Trophoblast cell (in vitro differentiated cells and primary cell): ENCODE results near the gene SLC2A4. TPM values are rescaled to one million over a fixed set of nuclear protein-coding genes. Genes with fewer than 3 reads are reported as not detected.

Source experiments
- DNase-seq, 2 donors: peaks; one replicate each; pipeline ENCODE4 v3.0.0-alpha.2; 2016
- H2AFZ ChIP-seq: 2 replicates; pipeline ENCODE4 v1.6.1; 2013; ENCODE audit warnings: low read length, moderate library complexity, mild to moderate bottlenecking; ENCODE audit not compliant: insufficient read depth, poor library complexity
- H2AK5ac ChIP-seq: 2 replicates; pipeline ENCODE4 v1.6.1; 2013; ENCODE audit warnings: mild to moderate bottlenecking, low read length
- H2BK120ac ChIP-seq: 2 replicates; pipeline ENCODE4 v1.6.1; 2013; ENCODE audit warnings: low read length, mild to moderate bottlenecking, moderate library complexity; ENCODE audit not compliant: insufficient read depth, poor library complexity
- H2BK12ac ChIP-seq: 2 replicates; pipeline ENCODE4 v1.6.1; 2013; ENCODE audit warnings: mild to moderate bottlenecking, low read length, moderate library complexity
- H2BK5ac ChIP-seq: 2 replicates; pipeline ENCODE4 v1.6.1; 2013; ENCODE audit warnings: low read length, low read depth, moderate library complexity, mild to moderate bottlenecking; ENCODE audit not compliant: poor library complexity
- H3K14ac ChIP-seq: 2 replicates; pipeline ENCODE4 v1.6.1; 2013; ENCODE audit warnings: mild to moderate bottlenecking, low read length
- H3K18ac ChIP-seq: 2 replicates; pipeline ENCODE4 v1.6.1; 2013; ENCODE audit warnings: mild to moderate bottlenecking, low read length
- H3K23ac ChIP-seq: 2 replicates; pipeline ENCODE4 v1.6.1; 2013; ENCODE audit warnings: low read length
- H3K27ac ChIP-seq: 2 replicates; pipeline ENCODE4 v1.5.1; 2013; ENCODE audit warnings: low read depth, mild to moderate bottlenecking, inconsistent platforms, low read length, moderate library complexity
- H3K27me3 ChIP-seq: 2 replicates; pipeline ENCODE4 v1.6.1; 2013; ENCODE audit warnings: inconsistent platforms, mild to moderate bottlenecking, low read length, moderate library complexity; ENCODE audit not compliant: insufficient read depth
- H3K36me3 ChIP-seq, 2 experiments: 1 replicate in 1 of 2; 2 replicates in 1 of 2; pipeline ENCODE4 v1.6.1; 2013; ENCODE audit warnings: low read length in 2 of 2, mild to moderate bottlenecking in 2 of 2, moderate library complexity in 1 of 2; ENCODE audit not compliant: insufficient read depth in 2 of 2, control insufficient read depth in 1 of 2
- H3K4ac ChIP-seq: 2 replicates; pipeline ENCODE4 v1.6.1; 2013; ENCODE audit warnings: low read depth, mild to moderate bottlenecking, low read length, moderate library complexity
- H3K4me1 ChIP-seq, 2 experiments: 1 replicate in 1 of 2; 2 replicates in 1 of 2; pipeline ENCODE4 v1.6.1; 2013; ENCODE audit warnings: low read length in 2 of 2, mild to moderate bottlenecking in 2 of 2, moderate library complexity in 1 of 2; ENCODE audit not compliant: insufficient read depth in 2 of 2, control insufficient read depth in 1 of 2
- H3K4me2 ChIP-seq: 2 replicates; pipeline ENCODE4 v1.6.1; 2013; ENCODE audit warnings: inconsistent platforms, mild to moderate bottlenecking, low read length, moderate library complexity
- H3K4me3 ChIP-seq: 2 replicates; pipeline ENCODE4 v1.5.1; 2013; ENCODE audit warnings: mild to moderate bottlenecking, low read depth, low read length, inconsistent platforms
- H3K79me1 ChIP-seq: one replicate; pipeline ENCODE4 v1.6.1; 2013; ENCODE audit warnings: low read length
- H3K79me2 ChIP-seq: 2 replicates; pipeline ENCODE4 v1.6.1; 2013; ENCODE audit warnings: low read length, mild to moderate bottlenecking; ENCODE audit not compliant: control insufficient read depth, insufficient read depth, poor library complexity
- H3K9ac ChIP-seq: 2 replicates; pipeline ENCODE4 v1.6.1; 2013; ENCODE audit warnings: mild to moderate bottlenecking, low read length
- H3K9me3 ChIP-seq: 2 replicates; pipeline ENCODE4 v1.6.1; 2013; ENCODE audit warnings: low read depth, mild to moderate bottlenecking, control low read depth, inconsistent platforms, low read length; ENCODE audit not compliant: insufficient read depth
- H4K12ac ChIP-seq: 2 replicates; pipeline ENCODE4 v1.6.1; 2013; ENCODE audit warnings: low read depth, mild to moderate bottlenecking, low read length, moderate library complexity
- H4K8ac ChIP-seq: 2 replicates; pipeline ENCODE4 v1.6.1; 2013; ENCODE audit warnings: low read depth, mild to moderate bottlenecking, low read length, moderate library complexity
- H4K91ac ChIP-seq: one replicate; pipeline ENCODE4 v1.6.1; 2013; ENCODE audit warnings: low read depth, mild to moderate bottlenecking, low read length, moderate library complexity
- WGBS: extraction: QIAGEN DNeasy Blood & Tissue Kit; methylation state at CpG from one replicate; pipeline ENCODE4 v1.1.7; 2013; ENCODE audit warnings: missing lambda C conversion rate; ENCODE audit not compliant: insufficient read length, insufficient coverage; ENCODE audit errors: extremely low coverage; 5-methylcytosine and 5-hydroxymethylcytosine counted together
- polyA plus RNA-seq: library from polyadenylated mRNA; stranded (reverse); fragments of 200-250 nt; gene quantifications from 2 replicates; pipeline ENCODE4 v1.2.3, GENCODE V29; 2013

The SLC2A4 gene
- 0.36 and 0.37 TPM in 2 replicates for polyA plus RNA-seq

- H4K12ac ChIP-seq = no peak within 1 kb of the TSS
- peak within 1 kb of the TSS; percentile 45 for H3K4me3 ChIP-seq
- no peak within 1 kb of the TSS for H2BK5ac ChIP-seq
- peaks cover 6% of the 10 kb centered on the region for H3K27me3 ChIP-seq
- no CpG with 5 or more reads among the region's 71 CpGs for WGBS
- H3K14ac ChIP-seq = no peak within 1 kb of the TSS
- H3K23ac ChIP-seq = no peak within 1 kb of the TSS
- no peak within 1 kb of the TSS for H2AK5ac ChIP-seq
- H3K4me2 ChIP-seq = peak within 1 kb of the TSS; percentile 78
- H3K27ac ChIP-seq = no peak within 1 kb of the TSS
- peak within 1 kb of the TSS; percentile 73 for H2AFZ ChIP-seq
- H3K79me1 ChIP-seq = no peaks in the 10 kb centered on the region
- peak; percentile 98 for DNase-seq
- no peak within 1 kb of the TSS for H2BK12ac ChIP-seq
- H4K8ac ChIP-seq = no peak within 1 kb of the TSS
- H3K4ac ChIP-seq = no peak within 1 kb of the TSS
- no peak within 1 kb of the TSS for H3K9ac ChIP-seq
- peaks cover 16% of the 10 kb centered on the region in 2 experiments for H3K4me1 ChIP-seq
- no peaks in the 10 kb centered on the region for H3K9me3 ChIP-seq
- H2BK120ac ChIP-seq = no peak within 1 kb of the TSS
- no peaks in the 10 kb centered on the region for H3K36me3 ChIP-seq
- H3K18ac ChIP-seq = no peak within 1 kb of the TSS
- H3K79me2 ChIP-seq = no peaks in the 10 kb centered on the region
- H4K91ac ChIP-seq = no peak within 1 kb of the TSS
Observed at GRCh38 chr17:7281074-7281952, at the start of gene SLC2A4. SLC2A4 (plus strand) TSS chr17:7281718; CDS start chr17:7281935, 217 bp downstream.

GRCh38 chr17:7232114-7232513 is 49.4 kb upstream of the SLC2A4 start:
- Histone ChIP-seq H3K79me1 (peaks cover 12% of the 10 kb centered on the region), H3K23ac (no peak overlapping the region), H3K36me3 (peaks cover 57 to 62% of the 10 kb centered on the region in 2 experiments), H3K4me2 (peak overlapping the region; percentile 34), H4K12ac (no peak overlapping the region), H2BK5ac (no peak overlapping the region), H3K14ac (no peak overlapping the region), H3K9me3 (peaks cover 2% of the 10 kb centered on the region), H3K9ac (no peak overlapping the region), H4K91ac (no peak overlapping the region), H3K27ac (no peak overlapping the region), H3K4me3 (no peak overlapping the region), H3K4me1 (peaks cover 9 to 22% of the 10 kb centered on the region in 2 experiments), H4K8ac (no peak overlapping the region), H2AK5ac (no peak overlapping the region), H3K4ac (peak overlapping the region; percentile 85), H2BK12ac (no peak overlapping the region), H3K18ac (no peak overlapping the region), H3K27me3 (no peaks in the 10 kb centered on the region), H3K79me2 (peaks cover 18% of the 10 kb centered on the region), H2BK120ac (no peak overlapping the region), H2AFZ (no peak overlapping the region)
- no CpG with 5 or more reads among the region's 5 CpGs for WGBS
- DNase-seq = no peak

- H3K9me3 ChIP-seq = peaks cover 2% of the 10 kb centered on the region
- H2AFZ ChIP-seq = peak overlapping the region; percentile 76
- H3K23ac ChIP-seq = no peak overlapping the region
- H3K27ac ChIP-seq = peak overlapping the region; percentile 89
- H3K79me2 ChIP-seq = peaks cover 27% of the 10 kb centered on the region
- H3K9ac ChIP-seq = peak overlapping the region; percentile 93
- H3K18ac ChIP-seq = peak overlapping the region; percentile 95
- DNase-seq = no peak
- H3K79me1 ChIP-seq = peaks cover 19% of the 10 kb centered on the region
- peak overlapping the region; percentile 93 for H4K91ac ChIP-seq
- peak overlapping the region; percentile 31 for H4K12ac ChIP-seq
- peak overlapping the region; percentile 75 for H4K8ac ChIP-seq
- peak overlapping the region; percentile 80 for H2AK5ac ChIP-seq
- H3K4me3 ChIP-seq = peak overlapping the region; percentile 88
- H3K36me3 ChIP-seq = peaks cover 44 to 49% of the 10 kb centered on the region in 2 experiments
- peak overlapping the region; percentile 85 for H2BK120ac ChIP-seq
- peaks cover 9 to 25% of the 10 kb centered on the region in 2 experiments for H3K4me1 ChIP-seq
- peak overlapping the region; percentile 87 for H3K4me2 ChIP-seq
- no CpG with 5 or more reads among the region's 9 CpGs for WGBS
- peak overlapping the region; percentile 89 for H3K4ac ChIP-seq
- H2BK5ac ChIP-seq = peak overlapping the region; percentile 62
- no peaks in the 10 kb centered on the region for H3K27me3 ChIP-seq
- peak overlapping the region; percentile 67 for H3K14ac ChIP-seq
- no peak overlapping the region for H2BK12ac ChIP-seq
Observed at GRCh38 chr17:7233701-7234082, 47.8 kb upstream of the SLC2A4 start.

- Histone ChIP-seq H4K91ac (peak within 1 kb of the TSS; percentile 93), H3K9ac (peak within 1 kb of the TSS; percentile 93), H3K27me3 (no peaks in the 10 kb centered on the region), H2BK12ac (peak within 1 kb of the TSS; percentile 10), H2BK120ac (peak within 1 kb of the TSS; percentile 85), H2AFZ (peak within 1 kb of the TSS; percentile 76), H3K18ac (peak within 1 kb of the TSS; percentile 95), H3K27ac (peak within 1 kb of the TSS; percentile 89), H3K9me3 (peaks cover 4% of the 10 kb centered on the region), H3K14ac (peak within 1 kb of the TSS; percentile 67), H3K4me1 (peaks cover 9 to 25% of the 10 kb centered on the region in 2 experiments), H3K23ac (no peak within 1 kb of the TSS), H3K36me3 (peaks cover 38 to 43% of the 10 kb centered on the region in 2 experiments), H4K8ac (peak within 1 kb of the TSS; percentile 75), H3K4ac (peak within 1 kb of the TSS; percentile 89), H3K4me3 (peak within 1 kb of the TSS; percentile 88), H3K4me2 (peak within 1 kb of the TSS; percentile 87), H4K12ac (peak within 1 kb of the TSS; percentile 58), H2BK5ac (peak within 1 kb of the TSS; percentile 71), H3K79me2 (peaks cover 32% of the 10 kb centered on the region), H3K79me1 (peaks cover 24% of the 10 kb centered on the region), H2AK5ac (peak within 1 kb of the TSS; percentile 85)
- peak; percentile 81 to 94 for DNase-seq
- WGBS = no CpG with 5 or more reads among the region's 72 CpGs
Observed at GRCh38 chr17:7234083-7234951, 47.2 kb upstream of the SLC2A4 start, which contains the start of gene DVL2. DVL2 (minus strand) TSS chr17:7234517; CDS start chr17:7234262, 255 bp downstream.
